BLaER1 (cell line): ENCODE data around the gene IFNA10.
A peak's percentile ranks its signal among the peaks of the same experiment; 100 is the strongest.
"Not testable (repeated sequence)": the region's sequence is repeated elsewhere in the genome, so short reads cannot be mapped to it uniquely, and the experiment has no call there.

Source experiments
- H3K27ac ChIP-seq: shearing (Covaris generic); formaldehyde crosslinking; 2 replicates; pipeline ENCODE4 v1.8.1; 2022
- H3K27me3 ChIP-seq: shearing (Covaris generic); formaldehyde crosslinking; 2 replicates; pipeline ENCODE4 v1.8.1; 2022
- H3K36me3 ChIP-seq: shearing (Covaris generic); formaldehyde crosslinking; 2 replicates; pipeline ENCODE4 v1.8.1; 2022
- H3K4me1 ChIP-seq: shearing (Covaris generic); formaldehyde crosslinking; 2 replicates; pipeline ENCODE4 v1.8.1; 2022
- H3K4me2 ChIP-seq: shearing (Covaris generic); formaldehyde crosslinking; 2 replicates; pipeline ENCODE4 v1.8.1; 2022
- H3K4me3 ChIP-seq: shearing (Covaris generic); formaldehyde crosslinking; 2 replicates; pipeline ENCODE4 v1.8.1; 2022
- H3K9ac ChIP-seq: shearing (Covaris generic); formaldehyde crosslinking; 2 replicates; pipeline ENCODE4 v1.8.1; 2022
- H3K9me3 ChIP-seq: shearing (Covaris generic); formaldehyde crosslinking; 2 replicates; pipeline ENCODE4 v1.8.1; 2022
- H4K20me1 ChIP-seq: shearing (Covaris generic); formaldehyde crosslinking; 2 replicates; pipeline ENCODE4 v1.8.1; 2022
- Cebpa-rat ChIP-seq: shearing (Covaris generic); IDR thresholded peaks from 2 replicates; pipeline ENCODE4 v1.8.1; 2022

The IFNA10 gene

DNA sequence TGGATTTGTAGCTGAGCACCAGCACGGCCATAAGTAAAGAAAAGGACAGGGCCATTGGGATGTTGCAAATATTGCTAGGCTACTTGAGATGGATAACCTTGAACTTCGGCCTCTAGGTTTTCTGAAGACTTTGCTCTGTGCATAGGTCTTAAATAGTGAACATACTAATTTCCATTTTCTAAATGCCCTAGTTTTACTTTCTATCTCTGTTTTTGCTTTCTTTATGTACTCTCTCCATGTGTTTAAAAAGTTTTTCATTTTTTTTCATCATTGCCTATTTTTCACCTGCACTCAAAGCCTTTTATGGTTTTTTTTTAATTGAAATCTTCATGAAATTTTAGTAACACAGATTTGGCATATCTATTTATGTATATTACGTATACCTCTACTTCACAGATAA, at the start of gene IFNA10:
Gene IFNA10, minus strand, starts transcription at position 101 of the 400 bp plus-strand sequence. Its CDS starts 46 bp downstream, at position 55.
- H3K9ac ChIP-seq, H3K4me3 ChIP-seq, H3K27ac ChIP-seq, H3K9me3 ChIP-seq, H3K4me1 ChIP-seq, H3K36me3 ChIP-seq, H3K27me3 ChIP-seq, H3K4me2 ChIP-seq, H4K20me1 ChIP-seq: not testable (repeated sequence)

GRCh38 chr9:21255538-21256212, 48.7 kb upstream of the IFNA10 start:
- H3K27me3 ChIP-seq: no peaks in the 10 kb centered on the region
- no peak for TF ChIP-seq Cebpa-rat
- H3K36me3 ChIP-seq: no peaks in the 10 kb centered on the region
- peaks cover 18% of the 10 kb centered on the region for H3K9me3 ChIP-seq
- peak overlapping the region; percentile 62 for H3K4me2 ChIP-seq
- H3K9ac ChIP-seq: no peak overlapping the region
- no peak overlapping the region for H3K27ac ChIP-seq
- no peak overlapping the region for H3K4me3 ChIP-seq
- H4K20me1 ChIP-seq: no peaks in the 10 kb centered on the region
- peaks cover 38% of the 10 kb centered on the region for H3K4me1 ChIP-seq

- H3K9ac ChIP-seq: no peak overlapping the region; the same call in 1 of the 2 replicates
- no peaks in the 10 kb centered on the region for H3K27me3 ChIP-seq
- H3K4me1 ChIP-seq: peaks cover 38% of the 10 kb centered on the region
- H3K36me3 ChIP-seq: no peaks in the 10 kb centered on the region
- peaks cover 8% of the 10 kb centered on the region; the same call in 1 of the 2 replicates for H3K9me3 ChIP-seq
- H3K4me2 ChIP-seq: peak overlapping the region; percentile 55
- H3K4me3 ChIP-seq: no peak overlapping the region
- H4K20me1 ChIP-seq: no peaks in the 10 kb centered on the region
- TF ChIP-seq Cebpa-rat: no peak
- H3K27ac ChIP-seq: 0 out of 2 replicates have a peak overlapping the region, but pooled peaks have one; percentile 4
Observed at GRCh38 chr9:21252721-21253547, 46.0 kb upstream of the IFNA10 start.

GRCh38 chr9:21251638-21252037, 44.7 kb upstream of the IFNA10 start:
- H3K27ac ChIP-seq: no peak overlapping the region
- H3K9me3 ChIP-seq: no peaks in the 10 kb centered on the region
- no peaks in the 10 kb centered on the region for H4K20me1 ChIP-seq
- no peak overlapping the region for H3K9ac ChIP-seq
- no peaks in the 10 kb centered on the region for H3K36me3 ChIP-seq
- no peak overlapping the region for H3K4me2 ChIP-seq
- H3K4me1 ChIP-seq: peaks cover 38% of the 10 kb centered on the region
- H3K4me3 ChIP-seq: no peak overlapping the region
- TF ChIP-seq Cebpa-rat: no peak
- no peaks in the 10 kb centered on the region for H3K27me3 ChIP-seq

GRCh38 chr9:21251190-21251589, 44.2 kb upstream of the IFNA10 start:
- H3K27ac ChIP-seq: no peak overlapping the region
- no peaks in the 10 kb centered on the region for H3K36me3 ChIP-seq
- H3K9me3 ChIP-seq: no peaks in the 10 kb centered on the region
- no peak overlapping the region for H3K4me2 ChIP-seq
- no peaks in the 10 kb centered on the region for H4K20me1 ChIP-seq
- no peak for TF ChIP-seq Cebpa-rat
- H3K4me3 ChIP-seq: no peak overlapping the region
- no peaks in the 10 kb centered on the region for H3K27me3 ChIP-seq
- H3K4me1 ChIP-seq: peaks cover 35% of the 10 kb centered on the region
- no peak overlapping the region for H3K9ac ChIP-seq

GRCh38 chr9:21244836-21245235, 37.9 kb upstream of the IFNA10 start:
- H3K9me3 ChIP-seq: no peaks in the 10 kb centered on the region
- H3K9ac ChIP-seq: no peak overlapping the region
- H3K27me3 ChIP-seq: no peaks in the 10 kb centered on the region
- no peaks in the 10 kb centered on the region for H3K36me3 ChIP-seq
- no peak overlapping the region for H3K27ac ChIP-seq
- peaks cover 5% of the 10 kb centered on the region; the same call in 1 of the 2 replicates for H3K4me1 ChIP-seq
- no peak overlapping the region for H3K4me3 ChIP-seq
- no peak overlapping the region for H3K4me2 ChIP-seq
- no peak for TF ChIP-seq Cebpa-rat
- H4K20me1 ChIP-seq: no peaks in the 10 kb centered on the region

DNA sequence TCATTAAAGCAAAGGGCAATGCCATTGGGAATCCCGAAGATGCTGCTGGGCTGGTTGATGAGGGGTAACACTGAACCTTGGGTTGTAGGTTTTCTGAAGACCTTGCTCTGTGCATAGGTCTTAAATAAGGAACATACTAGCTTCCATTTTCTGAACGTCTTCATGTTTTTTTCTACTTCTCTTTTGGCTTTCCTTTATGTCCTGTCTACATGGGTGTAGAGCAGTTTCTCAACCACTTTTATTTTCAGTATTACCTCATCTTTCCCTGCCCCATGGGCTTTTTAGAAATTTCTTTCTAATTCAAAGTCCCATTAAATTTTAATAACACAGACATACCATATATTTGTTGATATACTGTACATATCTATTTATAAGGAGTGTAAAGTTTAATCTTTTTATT, 33.0 kb upstream of the IFNA10 start, which contains the start of gene IFNA14:
Gene IFNA14, minus strand, starts transcription at position 95 of the 400 bp plus-strand sequence. Its CDS starts 70 bp downstream, at position 25.
- no peak within 1 kb of the TSS for H3K4me2 ChIP-seq

GRCh38 chr9:21236360-21236714, 29.4 kb upstream of the IFNA10 start:
- peak overlapping the region; percentile 61 for H3K4me2 ChIP-seq
- H3K27ac ChIP-seq, H3K27me3 ChIP-seq, H3K36me3 ChIP-seq, H3K9ac ChIP-seq, H4K20me1 ChIP-seq, H3K9me3 ChIP-seq, H3K4me3 ChIP-seq: not testable (repeated sequence)
- peaks cover 16% of the 10 kb centered on the region for H3K4me1 ChIP-seq

More for the DNA sequence above, 33.0 kb upstream of the IFNA10 start, which contains the start of gene IFNA14:
- no peak for TF ChIP-seq Cebpa-rat
- H3K27me3 ChIP-seq: no peaks in the 10 kb centered on the region
- H3K27ac ChIP-seq: no peak within 1 kb of the TSS
- H3K4me3 ChIP-seq: no peak within 1 kb of the TSS
- peaks cover 19% of the 10 kb centered on the region for H3K4me1 ChIP-seq
- no peak within 1 kb of the TSS for H3K9ac ChIP-seq
- no peaks in the 10 kb centered on the region for H4K20me1 ChIP-seq
- no peaks in the 10 kb centered on the region for H3K36me3 ChIP-seq
- H3K9me3 ChIP-seq: no peaks in the 10 kb centered on the region

GRCh38 chr9:21235468-21236359, 28.8 kb upstream of the IFNA10 start:
- not testable (repeated sequence) for H3K27ac ChIP-seq, H3K9me3 ChIP-seq, H3K9ac ChIP-seq, H3K4me3 ChIP-seq, H3K36me3 ChIP-seq, H4K20me1 ChIP-seq, H3K27me3 ChIP-seq
- H3K4me1 ChIP-seq: peaks cover 16% of the 10 kb centered on the region
- H3K4me2 ChIP-seq: peak overlapping the region; percentile 61
